Measurements from ENCODE around the gene NKX2-2.
"Not testable (repeated sequence)": the region's sequence is repeated elsewhere in the genome, so short reads cannot be mapped to it uniquely, and the experiment has no call there.

The NKX2-2 gene

GRCh38 chr20:21508230-21509078, 5.4 kb downstream of the NKX2-2 start:
- DNase-seq: no peak

- no peak for DNase-seq
Measured at GRCh38 chr20:21507400-21508229, 6.2 kb downstream of the NKX2-2 start.

GRCh38 chr20:21505810-21506530, 7.9 kb downstream of the NKX2-2 start:
- DNase-seq: no peak

- DNase-seq: peak; percentile 42
Measured at GRCh38 chr20:21505161-21505809, 8.6 kb downstream of the NKX2-2 start.

GRCh38 chr20:21504323-21504722, 9.5 kb downstream of the NKX2-2 start:
- no peak for DNase-seq

GRCh38 chr20:21503345-21503744, 10.5 kb downstream of the NKX2-2 start:
- DNase-seq: no peak

GRCh38 chr20:21501184-21501583, 12.7 kb downstream of the NKX2-2 start:
- no peak for DNase-seq

- DNase-seq: no peak
Measured at GRCh38 chr20:21500599-21500998, 13.3 kb downstream of the NKX2-2 start.

GRCh38 chr20:21499641-21500040, 14.2 kb downstream of the NKX2-2 start:
- DNase-seq: no peak

GRCh38 chr20:21498635-21499034, 15.2 kb downstream of the NKX2-2 start:
- no peak for DNase-seq

GRCh38 chr20:21498195-21498594, 15.7 kb downstream of the NKX2-2 start:
- DNase-seq: no peak

- no peak for DNase-seq
Measured at GRCh38 chr20:21496452-21496851, 17.4 kb downstream of the NKX2-2 start.

GRCh38 chr20:21493049-21493448, 20.8 kb downstream of the NKX2-2 start:
- DNase-seq: no peak

GRCh38 chr20:21490105-21490504, 23.8 kb downstream of the NKX2-2 start:
- no peak for DNase-seq

- not testable (repeated sequence) for DNase-seq
Measured at GRCh38 chr20:21480144-21480543, 33.7 kb downstream of the NKX2-2 start.

- no peak for DNase-seq
Measured at GRCh38 chr20:21465799-21466198, 48.1 kb downstream of the NKX2-2 start.

GRCh38 chr20:21464916-21465315, 48.9 kb downstream of the NKX2-2 start:
- DNase-seq: no peak
